ENCODE results near the gene ABHD15.

Gene ABHD15

GRCh38 chr17:29594519-29595090 is 27.8 kb upstream of the ABHD15 start:
- no peak for DNase-seq

GRCh38 chr17:29593591-29594518 is 27.0 kb upstream of the ABHD15 start:
- DNase-seq, result no peak

GRCh38 chr17:29592850-29593551 is 26.2 kb upstream of the ABHD15 start, which contains the start of gene ANKRD13B:
TSS of gene ANKRD13B (plus strand) at chr17:29593132. CDS start at chr17:29593622, 490 bp downstream.
- DNase-seq, result peak; percentile 12

- DNase-seq, result peak; percentile 73
Observed at GRCh38 chr17:29591737-29592608, 25.1 kb upstream of the ABHD15 start.

GRCh38 chr17:29591146-29591736 is 24.4 kb upstream of the ABHD15 start:
- DNase-seq, result no peak

- no peak for DNase-seq
Observed at GRCh38 chr17:29590411-29591145, 23.7 kb upstream of the ABHD15 start.

GRCh38 chr17:29589524-29590410 is 22.9 kb upstream of the ABHD15 start, which contains the start of gene GIT1:
TSS of gene GIT1 (minus strand) at chr17:29589648. CDS start at chr17:29589378, 270 bp downstream.
- DNase-seq, result peak; percentile 84

GRCh38 chr17:29588562-29589411 is 21.9 kb upstream of the ABHD15 start:
- no peak for DNase-seq

- DNase-seq, result no peak
Observed at GRCh38 chr17:29588017-29588561, 21.3 kb upstream of the ABHD15 start.

- no peak for DNase-seq
Observed at GRCh38 chr17:29587591-29587990, 20.8 kb upstream of the ABHD15 start.

GRCh38 chr17:29586676-29587469 is 20.0 kb upstream of the ABHD15 start:
- DNase-seq, result no peak

GRCh38 chr17:29585080-29585751 is 18.4 kb upstream of the ABHD15 start:
- no peak for DNase-seq

GRCh38 chr17:29584452-29585079 is 17.7 kb upstream of the ABHD15 start:
- no peak for DNase-seq

GRCh38 chr17:29583324-29584248 is 16.7 kb upstream of the ABHD15 start:
- DNase-seq, result no peak

- DNase-seq, result no peak
Observed at GRCh38 chr17:29582772-29583171, 15.9 kb upstream of the ABHD15 start.

- no peak for DNase-seq
Observed at GRCh38 chr17:29582254-29582765, 15.5 kb upstream of the ABHD15 start.

Measured in NCI-H2107 (cell line).